CD14-positive monocyte (primary cell): ENCODE data around the gene ACKR2. TPM values are rescaled to one million over a fixed set of nuclear protein-coding genes. Genes with fewer than 3 reads are reported as not detected.

ENCODE experiments used
- DNase-seq, 3 donors: peaks; one replicate each; pipeline ENCODE4 v3.0.0-alpha.2; 2011 to 2022
- H2AFZ ChIP-seq: 2 replicates; pipeline ENCODE4 v1.6.0; 2012; ENCODE audit warnings: mild to moderate bottlenecking, low read depth, low read length, inconsistent platforms; ENCODE audit not compliant: insufficient read depth, poor library complexity, severe bottlenecking
- H3K27ac ChIP-seq, 2 donors: 1 replicate in 1 of 2; 2 replicates in 1 of 2; pipeline ENCODE4 v1.5.1; 2012 to 2013; ENCODE audit warnings: low read length in 2 of 2, control low read depth in 1 of 2, inconsistent platforms in 1 of 2, low read depth in 1 of 2, mild to moderate bottlenecking in 1 of 2
- H3K27me3 ChIP-seq, 2 donors: one replicate each; pipeline versions ENCODE4 v1.6.0 to v1.6.1; 2011 to 2013; ENCODE audit warnings: low read length in 2 of 2; ENCODE audit not compliant: control insufficient read depth in 2 of 2, insufficient read depth in 2 of 2
- H3K36me3 ChIP-seq, 2 donors: replicated peaks in 1 of 2; 1 replicate in 1 of 2; 2 replicates in 1 of 2; pipeline versions ENCODE4 v1.5.1 to v1.6.1; 2012 to 2013; ENCODE audit warnings: low read length in 2 of 2, control low read depth in 1 of 2, inconsistent platforms in 1 of 2, mild to moderate bottlenecking in 1 of 2; ENCODE audit not compliant: insufficient read depth in 2 of 2, control insufficient read depth in 1 of 2
- H3K4me1 ChIP-seq, 2 donors: 1 replicate in 1 of 2; 2 replicates in 1 of 2; pipeline versions ENCODE4 v1.5.1 to v1.6.1; 2012 to 2013; ENCODE audit warnings: low read length in 2 of 2, control low read depth in 1 of 2, inconsistent platforms in 1 of 2, mild to moderate bottlenecking in 1 of 2, moderate library complexity in 1 of 2; ENCODE audit not compliant: insufficient read depth in 2 of 2, control insufficient read depth in 1 of 2
- H3K4me2 ChIP-seq: replicated peaks from 2 replicates; pipeline ENCODE3; 2012; ENCODE audit warnings: low read length, moderate library complexity, mild to moderate bottlenecking; ENCODE audit not compliant: poor library complexity, severe bottlenecking; ENCODE audit errors: extremely low read depth
- H3K4me3 ChIP-seq, 3 experiments: fragments of 200-600 bp in 1 of 3; sonication (generic) in 1 of 3; replicated peaks in 1 of 3; 1 replicate in 2 of 3; 2 replicates in 1 of 3; pipeline ENCODE4 v1.5.1; 2011 to 2013; ENCODE audit warnings: low read length in 3 of 3, mild to moderate bottlenecking in 3 of 3, control low read depth in 2 of 3, low read depth in 2 of 3, inconsistent platforms in 1 of 3, moderate library complexity in 1 of 3
- H3K79me2 ChIP-seq: 2 replicates; pipeline ENCODE4 v1.6.0; 2012; ENCODE audit warnings: mild to moderate bottlenecking, control low read depth, inconsistent platforms, low read length, moderate library complexity; ENCODE audit not compliant: insufficient read depth
- H3K9ac ChIP-seq: 2 replicates; pipeline ENCODE4 v1.6.0; 2017; ENCODE audit warnings: low read length, mild to moderate bottlenecking; ENCODE audit not compliant: insufficient read depth, poor library complexity, severe bottlenecking
- H3K9me3 ChIP-seq, 2 donors: replicated peaks in 1 of 2; 1 replicate in 1 of 2; 2 replicates in 1 of 2; pipeline versions ENCODE4 v1.5.1 to v1.6.1; 2012 to 2013; ENCODE audit warnings: low read length in 2 of 2, control low read depth in 1 of 2; ENCODE audit not compliant: control insufficient read depth in 1 of 2, insufficient read depth in 1 of 2
- H4K20me1 ChIP-seq: 2 replicates; pipeline ENCODE4 v1.6.0; 2012; ENCODE audit warnings: mild to moderate bottlenecking, low read length, control low read depth, moderate library complexity; ENCODE audit not compliant: insufficient read depth
- H3K27ac Mint-ChIP-seq, 7 donors: one replicate each; pipeline ENCODE4 v1.8.0; 2020; ENCODE audit warnings: mild to moderate bottlenecking in 7 of 7, mixed read lengths in 7 of 7, moderate library complexity in 6 of 7, inconsistent platforms in 2 of 7
- H3K27me3 Mint-ChIP-seq, 3 donors: one replicate each; pipeline ENCODE4 v1.8.0; 2021 to 2022; ENCODE audit warnings: low read depth in 3 of 3, mild to moderate bottlenecking in 3 of 3, mixed read lengths in 3 of 3, moderate library complexity in 3 of 3, inconsistent platforms in 1 of 3
- H3K36me3 Mint-ChIP-seq, 2 donors: one replicate each; pipeline ENCODE4 v1.8.0; 2020; ENCODE audit warnings: mixed read lengths in 2 of 2, inconsistent platforms in 1 of 2, mild to moderate bottlenecking in 1 of 2
- H3K4me1 Mint-ChIP-seq: one replicate; pipeline ENCODE4 v1.8.0; 2020; ENCODE audit warnings: mild to moderate bottlenecking, mixed read lengths
- H3K4me3 Mint-ChIP-seq, 2 donors: one replicate each; pipeline ENCODE4 v1.8.0; 2020; ENCODE audit warnings: mild to moderate bottlenecking in 2 of 2, mixed read lengths in 2 of 2, moderate library complexity in 1 of 2
- H3K9me3 Mint-ChIP-seq, 7 donors: one replicate each; pipeline ENCODE4 v1.8.0; 2020 to 2022; ENCODE audit warnings: mixed read lengths in 7 of 7, mild to moderate bottlenecking in 6 of 7, moderate library complexity in 6 of 7, inconsistent platforms in 2 of 7
- CTCF ChIP-seq: fragments of 200-600 bp; IDR thresholded peaks from one replicate; pipeline ENCODE4 v1.8.0; 2022; ENCODE audit warnings: antibody characterized with exemption, mild to moderate bottlenecking
- WGBS: methylation state at CpG from one replicate; pipeline ENCODE4 v1.1.5; 2013; ENCODE audit warnings: missing lambda C conversion rate; ENCODE audit not compliant: insufficient coverage; 5-methylcytosine and 5-hydroxymethylcytosine counted together
- intact Hi-C, 2 donors: fragments of 100-400 bp; cut with micrococcal nuclease; formaldehyde crosslinking; loops; one replicate each; pipeline versions ENCODE4 v1.15.0 to v1.15.1; 2023
- polyA plus RNA-seq, 3 donors: library from polyadenylated mRNA; depleted of rRNA in 1 of 3; unstranded in 2 of 3; stranded (reverse) in 1 of 3; fragments of 300-500 nt in 2 of 3; fragments of >200 nt in 1 of 3; fragmentation: Illumina TruSeq in 2 of 3; gene quantifications; 1 replicate in 2 of 3; 2 replicates in 1 of 3; pipeline ENCODE4 v1.2.3, GENCODE V29; 2012 to 2021

ACKR2 gene
- polyA plus RNA-seq, 3 donors = 0.49 TPM; not detected in 2

DNA sequence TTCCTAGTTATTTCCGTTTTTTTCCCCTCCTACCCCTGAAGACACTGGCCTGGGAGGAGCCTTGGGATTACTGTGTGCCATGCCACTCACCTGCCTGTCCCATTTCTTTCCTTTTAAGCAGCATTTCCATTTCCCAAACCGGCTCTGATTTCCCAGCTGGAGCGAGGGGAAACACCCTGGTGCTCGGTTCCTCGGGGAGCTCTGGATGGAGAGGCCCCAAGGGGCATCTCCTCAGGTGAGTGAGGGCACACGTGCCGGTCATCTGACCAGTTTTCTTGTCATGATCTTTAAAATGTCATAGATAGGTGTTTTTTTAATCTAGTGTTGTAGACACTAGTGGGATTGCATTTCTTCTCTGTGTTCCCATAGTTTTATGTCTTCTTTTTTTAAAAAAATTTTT is 99.4 kb downstream of the ACKR2 start:
- Mint-ChIP-seq H3K27me3 (peaks cover 31 to 33% (median 32%) of the 10 kb centered on the region in 3 donors), H3K4me1 (peaks cover 16% of the 10 kb centered on the region), H3K9me3 (peaks cover 22 to 41% (median 31%) of the 10 kb centered on the region in 7 donors), H3K36me3 (peaks cover 14 to 19% of the 10 kb centered on the region in 2 donors), H3K4me3 (no peak overlapping the region), H3K27ac (no peak overlapping the region)
- no peak overlapping the region for H3K4me3 ChIP-seq
- no peaks in the 10 kb centered on the region for H4K20me1 ChIP-seq
- no peak overlapping the region for H3K9ac ChIP-seq
- intact Hi-C loops = no loop called here
- H3K4me1 ChIP-seq = peaks cover 12% of the 10 kb centered on the region in 2 donors
- H3K79me2 ChIP-seq = no peaks in the 10 kb centered on the region
- peaks cover 9 to 20% of the 10 kb centered on the region in 2 donors for H3K9me3 ChIP-seq
- no peak overlapping the region for H2AFZ ChIP-seq
- no peak overlapping the region for H3K4me2 ChIP-seq
- H3K36me3 ChIP-seq = peaks cover 0 to 7% of the 10 kb centered on the region in 2 donors
- no peak for DNase-seq
- peaks cover 14 to 26% of the 10 kb centered on the region in 2 donors for H3K27me3 ChIP-seq
- H3K27ac ChIP-seq = no peak overlapping the region
- no peak for TF ChIP-seq CTCF
- WGBS = 95% methylated on average over 4 of the region's 7 CpGs

GRCh38 chr3:42911551-42911950 is 102.3 kb downstream of the ACKR2 start:
- peaks cover 8 to 10% (median 9%) of the 10 kb centered on the region in 3 donors for H3K27me3 Mint-ChIP-seq

More at GRCh38 chr3:42911551-42911950, 102.3 kb downstream of the ACKR2 start:
- Mint-ChIP-seq H3K4me3 (no peak overlapping the region), H3K4me1 (peaks cover 8% of the 10 kb centered on the region), H3K36me3 (peaks cover 11 to 24% of the 10 kb centered on the region in 2 donors), H3K9me3 (peaks cover 37 to 60% (median 49%) of the 10 kb centered on the region in 7 donors), H3K27ac (no peak overlapping the region)
- H3K9me3 ChIP-seq = peaks cover 37 to 38% of the 10 kb centered on the region in 2 donors
- peaks cover 2 to 3% of the 10 kb centered on the region in 2 donors for H3K4me1 ChIP-seq
- intact Hi-C loops = no loop called here
- no peak for DNase-seq
- H3K4me3 ChIP-seq = no peak overlapping the region
- 100% methylated on average over 1 of the region's 2 CpGs for WGBS
- no peak for TF ChIP-seq CTCF
- H3K79me2 ChIP-seq = no peaks in the 10 kb centered on the region
- H2AFZ ChIP-seq = no peak overlapping the region
- peaks cover 0 to 7% of the 10 kb centered on the region in 2 donors for H3K36me3 ChIP-seq
- H3K27ac ChIP-seq = no peak overlapping the region
- no peak overlapping the region for H3K4me2 ChIP-seq
- peaks cover 2 to 6% of the 10 kb centered on the region in 2 donors for H3K27me3 ChIP-seq
- H4K20me1 ChIP-seq = no peaks in the 10 kb centered on the region
- H3K9ac ChIP-seq = no peak overlapping the region
